Measurements from ENCODE around the gene ATP11A.

DNA sequence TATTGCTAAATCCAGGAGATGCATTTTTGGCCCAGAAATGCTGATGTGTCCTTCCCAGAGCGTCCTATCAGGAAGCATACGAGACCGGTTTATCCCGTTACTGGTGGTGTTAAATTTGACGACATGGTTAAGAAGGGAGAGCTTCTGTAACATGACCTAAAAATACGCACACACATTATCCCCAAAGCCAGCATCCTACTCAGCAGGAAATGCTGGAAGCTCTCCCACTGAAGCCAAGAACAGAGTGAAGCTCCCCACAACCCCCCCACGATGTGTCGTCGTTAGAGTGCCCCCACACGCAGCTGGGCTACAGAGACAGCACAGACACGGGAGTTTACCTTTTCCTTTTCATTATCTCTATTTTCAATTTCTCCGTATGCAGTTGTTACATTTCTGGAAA, 234.1 kb downstream of the ATP11A start:
- TF ChIP-seq, protein P1, sequence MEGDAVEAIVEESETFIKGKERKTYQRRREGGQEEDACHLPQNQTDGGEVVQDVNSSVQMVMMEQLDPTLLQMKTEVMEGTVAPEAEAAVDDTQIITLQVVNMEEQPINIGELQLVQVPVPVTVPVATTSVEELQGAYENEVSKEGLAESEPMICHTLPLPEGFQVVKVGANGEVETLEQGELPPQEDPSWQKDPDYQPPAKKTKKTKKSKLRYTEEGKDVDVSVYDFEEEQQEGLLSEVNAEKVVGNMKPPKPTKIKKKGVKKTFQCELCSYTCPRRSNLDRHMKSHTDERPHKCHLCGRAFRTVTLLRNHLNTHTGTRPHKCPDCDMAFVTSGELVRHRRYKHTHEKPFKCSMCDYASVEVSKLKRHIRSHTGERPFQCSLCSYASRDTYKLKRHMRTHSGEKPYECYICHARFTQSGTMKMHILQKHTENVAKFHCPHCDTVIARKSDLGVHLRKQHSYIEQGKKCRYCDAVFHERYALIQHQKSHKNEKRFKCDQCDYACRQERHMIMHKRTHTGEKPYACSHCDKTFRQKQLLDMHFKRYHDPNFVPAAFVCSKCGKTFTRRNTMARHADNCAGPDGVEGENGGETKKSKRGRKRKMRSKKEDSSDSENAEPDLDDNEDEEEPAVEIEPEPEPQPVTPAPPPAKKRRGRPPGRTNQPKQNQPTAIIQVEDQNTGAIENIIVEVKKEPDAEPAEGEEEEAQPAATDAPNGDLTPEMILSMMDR (IDR thresholded peaks at IDR 0.05): no peak
- TF ChIP-seq POLR2A (IDR thresholded peaks at IDR 0.05): no peak
